MM.1S (cell line): Measurements from ENCODE around the gene HDLBP.

Experiments used
- EZH2 ChIP-seq: fragments of 300-600 bp; sonication (generic); optimal IDR thresholded peaks from 2 replicates; pipeline ENCODE3; 2017; ENCODE audit warnings: low read depth, mild to moderate bottlenecking, antibody characterized with exemption, low read length, mixed read lengths
- EZH2phosphoT487 ChIP-seq: fragments of 300-600 bp; sonication (generic); IDR thresholded peaks from 2 replicates; pipeline ENCODE4 v1.6.1; 2018; ENCODE audit warnings: antibody characterized with exemption, low read length
- TF ChIP-seq, protein P1 (sequence below): fragments of 300-600 bp; sonication (generic); IDR thresholded peaks from 2 replicates; pipeline ENCODE4 v1.5.1; 2016; ENCODE audit warnings: antibody characterized with exemption, low read length, mixed read lengths

DNA sequence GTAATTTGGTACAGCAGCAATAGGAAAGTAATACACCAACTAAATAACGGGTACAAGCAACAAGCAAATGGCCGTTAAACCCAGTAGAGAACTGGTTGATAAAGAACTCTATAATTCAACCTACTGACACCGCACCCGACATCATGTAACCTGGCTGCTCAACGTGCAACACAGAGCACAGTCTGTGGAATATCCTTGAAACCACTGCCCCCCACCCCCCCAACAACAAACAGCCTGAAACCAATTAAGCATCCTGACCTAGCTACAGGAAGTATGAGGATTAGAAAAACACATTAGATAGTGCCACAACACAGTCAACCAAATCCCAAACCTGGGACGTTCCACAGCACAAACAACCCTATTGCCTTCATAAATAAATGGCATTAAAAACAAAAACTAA lies 23.5 kb downstream of the HDLBP start:
- TF ChIP-seq, protein P1, sequence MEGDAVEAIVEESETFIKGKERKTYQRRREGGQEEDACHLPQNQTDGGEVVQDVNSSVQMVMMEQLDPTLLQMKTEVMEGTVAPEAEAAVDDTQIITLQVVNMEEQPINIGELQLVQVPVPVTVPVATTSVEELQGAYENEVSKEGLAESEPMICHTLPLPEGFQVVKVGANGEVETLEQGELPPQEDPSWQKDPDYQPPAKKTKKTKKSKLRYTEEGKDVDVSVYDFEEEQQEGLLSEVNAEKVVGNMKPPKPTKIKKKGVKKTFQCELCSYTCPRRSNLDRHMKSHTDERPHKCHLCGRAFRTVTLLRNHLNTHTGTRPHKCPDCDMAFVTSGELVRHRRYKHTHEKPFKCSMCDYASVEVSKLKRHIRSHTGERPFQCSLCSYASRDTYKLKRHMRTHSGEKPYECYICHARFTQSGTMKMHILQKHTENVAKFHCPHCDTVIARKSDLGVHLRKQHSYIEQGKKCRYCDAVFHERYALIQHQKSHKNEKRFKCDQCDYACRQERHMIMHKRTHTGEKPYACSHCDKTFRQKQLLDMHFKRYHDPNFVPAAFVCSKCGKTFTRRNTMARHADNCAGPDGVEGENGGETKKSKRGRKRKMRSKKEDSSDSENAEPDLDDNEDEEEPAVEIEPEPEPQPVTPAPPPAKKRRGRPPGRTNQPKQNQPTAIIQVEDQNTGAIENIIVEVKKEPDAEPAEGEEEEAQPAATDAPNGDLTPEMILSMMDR = no peak
- TF ChIP-seq EZH2 (no peak), EZH2phosphoT487 (no peak)
